ENCODE results near the gene TSKU. TPM values are rescaled to one million over a fixed set of nuclear protein-coding genes. Genes with fewer than 3 reads are reported as not detected.

Gene TSKU
- total RNA-seq, 6 experiments from 2014 or later: 8.3 to 11.0 (median 10.1) TPM

DNA sequence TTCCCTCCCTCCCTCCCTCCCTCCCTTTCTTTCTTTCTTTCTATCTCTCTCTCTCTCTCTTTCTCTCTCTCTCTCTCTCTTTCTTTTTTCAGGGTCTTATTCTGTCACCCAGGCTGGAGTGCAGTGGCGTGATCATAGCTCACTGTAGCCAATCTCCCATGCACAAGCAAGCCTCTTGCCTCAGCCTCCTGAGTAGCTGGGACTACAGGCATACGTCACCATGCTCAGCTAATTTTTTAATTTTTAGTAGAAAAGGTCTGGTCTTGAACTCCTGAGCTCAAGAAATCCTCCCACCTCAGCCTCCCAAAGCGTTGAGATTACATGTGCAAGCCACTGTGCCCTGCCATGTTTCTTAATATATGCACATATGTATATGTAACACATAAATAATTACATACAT lies 19.0 kb downstream of the TSKU start:
- no peak for DNase-seq
- H3K4me1 Mint-ChIP-seq (ENCODE audit: low read depth): peaks cover 39% of the 10 kb centered on the region
- TF ChIP-seq, protein P1, sequence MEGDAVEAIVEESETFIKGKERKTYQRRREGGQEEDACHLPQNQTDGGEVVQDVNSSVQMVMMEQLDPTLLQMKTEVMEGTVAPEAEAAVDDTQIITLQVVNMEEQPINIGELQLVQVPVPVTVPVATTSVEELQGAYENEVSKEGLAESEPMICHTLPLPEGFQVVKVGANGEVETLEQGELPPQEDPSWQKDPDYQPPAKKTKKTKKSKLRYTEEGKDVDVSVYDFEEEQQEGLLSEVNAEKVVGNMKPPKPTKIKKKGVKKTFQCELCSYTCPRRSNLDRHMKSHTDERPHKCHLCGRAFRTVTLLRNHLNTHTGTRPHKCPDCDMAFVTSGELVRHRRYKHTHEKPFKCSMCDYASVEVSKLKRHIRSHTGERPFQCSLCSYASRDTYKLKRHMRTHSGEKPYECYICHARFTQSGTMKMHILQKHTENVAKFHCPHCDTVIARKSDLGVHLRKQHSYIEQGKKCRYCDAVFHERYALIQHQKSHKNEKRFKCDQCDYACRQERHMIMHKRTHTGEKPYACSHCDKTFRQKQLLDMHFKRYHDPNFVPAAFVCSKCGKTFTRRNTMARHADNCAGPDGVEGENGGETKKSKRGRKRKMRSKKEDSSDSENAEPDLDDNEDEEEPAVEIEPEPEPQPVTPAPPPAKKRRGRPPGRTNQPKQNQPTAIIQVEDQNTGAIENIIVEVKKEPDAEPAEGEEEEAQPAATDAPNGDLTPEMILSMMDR (IDR thresholded peaks at IDR 0.05): no peak
- no peak overlapping the region for H3K27ac Mint-ChIP-seq
- H3K27me3 Mint-ChIP-seq (ENCODE audit: insufficient read depth): peaks cover 11% of the 10 kb centered on the region
- H3K36me3 Mint-ChIP-seq (ENCODE audit: low read depth): no peaks in the 10 kb centered on the region
- H3K4me3 Mint-ChIP-seq: no peak overlapping the region
- no peaks in the 10 kb centered on the region for H3K9me3 Mint-ChIP-seq

DNA sequence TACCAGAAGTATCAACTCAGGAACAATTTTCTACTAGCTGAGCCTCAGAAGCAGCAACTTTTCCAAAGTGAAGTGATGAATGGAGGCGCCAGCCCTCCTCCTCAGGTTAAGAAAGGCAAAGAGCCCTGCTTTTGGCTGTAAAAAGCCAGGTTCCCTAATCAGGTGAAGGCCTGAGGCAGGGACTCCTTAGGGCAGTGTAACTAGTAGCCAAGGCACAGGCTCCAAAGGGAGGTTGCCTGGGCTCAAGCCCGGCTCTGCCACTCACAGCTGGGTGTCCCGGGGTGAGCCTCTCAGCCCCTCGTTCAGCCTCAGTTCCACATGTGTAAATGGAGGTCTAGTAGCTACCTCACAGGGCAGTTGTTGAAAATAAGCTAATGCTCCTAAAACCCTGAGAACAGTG lies 19.5 kb downstream of the TSKU start:
- peaks cover 43% of the 10 kb centered on the region for H3K4me1 Mint-ChIP-seq (ENCODE audit: low read depth)
- H3K9me3 Mint-ChIP-seq: no peaks in the 10 kb centered on the region
- no peak overlapping the region for H3K4me3 Mint-ChIP-seq
- TF ChIP-seq, protein P1 (IDR thresholded peaks at IDR 0.05): no peak
- peaks cover 12% of the 10 kb centered on the region for H3K27me3 Mint-ChIP-seq (ENCODE audit: insufficient read depth)
- no peaks in the 10 kb centered on the region for H3K36me3 Mint-ChIP-seq (ENCODE audit: low read depth)
- no peak overlapping the region for H3K27ac Mint-ChIP-seq
- DNase-seq: no peak

DNA sequence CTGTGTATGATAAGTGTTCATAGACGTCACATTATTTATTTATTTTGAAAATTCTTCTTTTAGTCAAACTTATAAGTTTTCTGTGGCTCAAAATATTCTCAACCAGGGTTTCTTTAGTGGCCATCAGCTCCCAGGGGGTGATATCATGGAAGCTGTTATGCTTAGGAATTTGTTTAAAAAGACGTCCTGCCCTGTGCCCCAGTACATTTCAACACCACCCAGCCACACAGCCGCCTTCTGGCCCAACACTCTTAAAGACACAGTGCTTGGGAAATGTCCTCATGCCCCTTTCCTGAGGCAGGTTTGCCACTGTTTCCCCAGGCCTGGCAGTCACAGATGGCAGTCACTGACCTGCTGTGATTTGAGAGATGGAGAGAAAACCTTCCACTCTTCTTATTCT lies 19.9 kb downstream of the TSKU start:
- no peak for DNase-seq
- peaks cover 9% of the 10 kb centered on the region for H3K27me3 Mint-ChIP-seq (ENCODE audit: insufficient read depth)
- H3K36me3 Mint-ChIP-seq (ENCODE audit: low read depth): no peaks in the 10 kb centered on the region
- no peaks in the 10 kb centered on the region for H3K9me3 Mint-ChIP-seq
- peaks cover 44% of the 10 kb centered on the region for H3K4me1 Mint-ChIP-seq (ENCODE audit: low read depth)
- TF ChIP-seq, protein P1 (IDR thresholded peaks at IDR 0.05): no peak
- H3K4me3 Mint-ChIP-seq: no peak overlapping the region
- H3K27ac Mint-ChIP-seq: no peak overlapping the region

DNA sequence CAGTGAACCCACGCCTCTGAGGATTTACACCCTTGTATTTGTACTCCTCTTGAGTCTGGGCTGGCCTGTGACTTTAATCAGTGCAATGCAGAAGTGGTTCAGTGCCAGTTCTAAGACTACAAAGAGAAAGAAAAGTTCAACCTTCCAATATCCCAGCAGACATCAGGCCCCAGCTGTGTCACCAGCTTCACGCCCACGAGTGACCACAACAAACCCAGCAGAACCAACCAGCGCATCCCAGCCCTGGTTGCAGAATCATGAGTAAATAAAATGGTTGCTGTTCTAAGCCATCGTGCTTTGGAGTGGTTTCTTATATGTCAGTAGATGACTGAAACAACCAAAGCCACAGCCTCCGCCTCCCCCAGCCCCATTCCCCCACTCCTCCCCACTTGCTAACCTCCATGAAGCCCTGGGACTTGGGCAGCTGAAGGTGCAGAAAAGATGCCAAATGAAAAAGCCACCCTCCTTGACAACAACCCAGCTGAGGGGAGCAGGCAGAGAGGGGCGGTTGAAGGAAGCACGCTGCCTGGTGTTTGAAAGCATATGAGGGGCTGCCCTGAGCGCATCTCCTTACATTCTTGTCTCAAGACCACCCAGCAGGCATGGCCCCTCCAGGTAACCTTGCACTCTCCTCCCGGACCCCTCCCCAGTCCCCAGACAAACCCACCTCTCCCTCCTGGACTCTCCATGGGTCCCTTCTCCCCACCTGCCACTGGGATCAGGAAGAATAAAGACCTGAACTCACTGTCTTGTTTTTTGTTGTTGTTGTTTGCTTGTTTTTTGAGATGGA lies 20.9 kb downstream of the TSKU start:
- Mint-ChIP-seq H3K9me3 (no peaks in the 10 kb centered on the region), H3K36me3 (ENCODE audit: low read depth) (no peaks in the 10 kb centered on the region), H3K4me3 (no peak overlapping the region), H3K27ac (no peak overlapping the region), H3K4me1 (ENCODE audit: low read depth) (peaks cover 44% of the 10 kb centered on the region), H3K27me3 (ENCODE audit: insufficient read depth) (peaks cover 9% of the 10 kb centered on the region)
- DNase-seq: no peak
- TF ChIP-seq, protein P1 (IDR thresholded peaks at IDR 0.05): no peak

DNA sequence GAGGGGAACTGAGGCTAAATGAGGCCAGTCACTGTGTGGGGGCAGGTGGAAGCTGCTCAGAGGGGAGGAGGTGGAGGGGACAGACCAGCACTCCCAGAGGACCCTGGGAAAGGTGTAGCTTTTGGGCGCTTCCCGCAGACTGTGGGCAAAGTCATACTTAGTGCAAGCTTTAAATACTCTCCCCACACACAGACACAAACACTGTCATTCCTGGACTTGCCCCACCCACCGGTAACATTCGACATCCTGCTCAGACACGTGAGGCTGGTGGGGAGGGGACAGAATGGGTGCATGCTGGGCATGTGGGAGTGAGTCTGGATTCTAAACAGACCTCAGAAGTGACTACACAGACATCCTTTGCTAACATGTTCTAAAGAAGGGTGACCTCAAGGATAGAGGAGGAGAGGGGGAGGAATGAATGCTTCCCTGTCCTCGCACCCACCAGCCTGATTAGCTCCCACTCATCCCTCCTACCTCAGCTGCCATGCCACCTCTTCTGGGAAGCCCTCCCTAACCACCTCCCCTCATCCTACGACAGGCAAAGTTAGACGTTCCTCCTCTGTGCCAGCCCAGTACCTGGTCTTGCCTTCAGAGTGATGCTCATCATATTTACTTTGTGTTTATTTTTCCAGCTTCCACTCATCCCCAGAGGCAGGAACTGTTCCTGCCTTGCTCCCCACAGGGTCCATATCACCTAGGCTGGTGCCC lies 22.2 kb downstream of the TSKU start:
- Mint-ChIP-seq H3K27me3 (ENCODE audit: insufficient read depth) (peaks cover 5% of the 10 kb centered on the region), H3K4me1 (ENCODE audit: low read depth) (peaks cover 48% of the 10 kb centered on the region), H3K9me3 (no peaks in the 10 kb centered on the region), H3K36me3 (ENCODE audit: low read depth) (no peaks in the 10 kb centered on the region), H3K27ac (no peak overlapping the region), H3K4me3 (no peak overlapping the region)
- TF ChIP-seq, protein P1 (IDR thresholded peaks at IDR 0.05): no peak
- no peak for DNase-seq

All from HFFc6 (cell line).